OCI-LY3 (cell line): ENCODE measurements around the gene MLH3.

Experiments used
- EZH2phosphoT487 ChIP-seq: fragments of 200-600 bp; shearing (Covaris generic); IDR thresholded peaks from 2 replicates; pipeline ENCODE4 v1.6.1; 2018; ENCODE audit warnings: antibody characterized with exemption, mixed run types, low read depth
- TF ChIP-seq, protein P1 (sequence below): fragments of 200-600, 300-600 bp; sonication (generic); IDR thresholded peaks from 2 replicates; pipeline ENCODE4 v1.5.1; 2014; ENCODE audit warnings: antibody characterized with exemption, low read length, low read depth

DNA sequence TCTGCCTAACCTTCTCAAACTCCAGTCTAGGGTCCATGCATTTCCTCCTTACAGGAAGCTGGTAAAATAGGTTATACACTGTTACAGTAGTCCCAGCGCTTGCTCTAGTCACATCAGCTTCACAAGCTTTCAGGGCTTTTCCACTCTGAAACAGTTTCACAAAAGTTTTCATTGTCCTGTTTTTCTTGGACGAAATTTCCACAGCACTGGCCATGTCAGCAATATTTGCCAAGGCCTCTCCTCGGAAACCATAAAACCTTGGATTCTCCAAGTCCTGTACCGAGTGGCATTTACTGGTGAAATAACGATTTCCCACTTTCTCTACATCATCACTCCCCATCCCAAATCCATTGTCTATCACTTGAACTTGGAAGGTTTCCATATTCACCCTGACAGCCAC, 2.1 kb downstream of the MLH3 start:
- TF ChIP-seq, protein P1, sequence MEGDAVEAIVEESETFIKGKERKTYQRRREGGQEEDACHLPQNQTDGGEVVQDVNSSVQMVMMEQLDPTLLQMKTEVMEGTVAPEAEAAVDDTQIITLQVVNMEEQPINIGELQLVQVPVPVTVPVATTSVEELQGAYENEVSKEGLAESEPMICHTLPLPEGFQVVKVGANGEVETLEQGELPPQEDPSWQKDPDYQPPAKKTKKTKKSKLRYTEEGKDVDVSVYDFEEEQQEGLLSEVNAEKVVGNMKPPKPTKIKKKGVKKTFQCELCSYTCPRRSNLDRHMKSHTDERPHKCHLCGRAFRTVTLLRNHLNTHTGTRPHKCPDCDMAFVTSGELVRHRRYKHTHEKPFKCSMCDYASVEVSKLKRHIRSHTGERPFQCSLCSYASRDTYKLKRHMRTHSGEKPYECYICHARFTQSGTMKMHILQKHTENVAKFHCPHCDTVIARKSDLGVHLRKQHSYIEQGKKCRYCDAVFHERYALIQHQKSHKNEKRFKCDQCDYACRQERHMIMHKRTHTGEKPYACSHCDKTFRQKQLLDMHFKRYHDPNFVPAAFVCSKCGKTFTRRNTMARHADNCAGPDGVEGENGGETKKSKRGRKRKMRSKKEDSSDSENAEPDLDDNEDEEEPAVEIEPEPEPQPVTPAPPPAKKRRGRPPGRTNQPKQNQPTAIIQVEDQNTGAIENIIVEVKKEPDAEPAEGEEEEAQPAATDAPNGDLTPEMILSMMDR = no peak
- no peak for TF ChIP-seq EZH2phosphoT487
